ENCODE results near the gene ARHGEF28.

- TF ChIP-seq, protein P1, sequence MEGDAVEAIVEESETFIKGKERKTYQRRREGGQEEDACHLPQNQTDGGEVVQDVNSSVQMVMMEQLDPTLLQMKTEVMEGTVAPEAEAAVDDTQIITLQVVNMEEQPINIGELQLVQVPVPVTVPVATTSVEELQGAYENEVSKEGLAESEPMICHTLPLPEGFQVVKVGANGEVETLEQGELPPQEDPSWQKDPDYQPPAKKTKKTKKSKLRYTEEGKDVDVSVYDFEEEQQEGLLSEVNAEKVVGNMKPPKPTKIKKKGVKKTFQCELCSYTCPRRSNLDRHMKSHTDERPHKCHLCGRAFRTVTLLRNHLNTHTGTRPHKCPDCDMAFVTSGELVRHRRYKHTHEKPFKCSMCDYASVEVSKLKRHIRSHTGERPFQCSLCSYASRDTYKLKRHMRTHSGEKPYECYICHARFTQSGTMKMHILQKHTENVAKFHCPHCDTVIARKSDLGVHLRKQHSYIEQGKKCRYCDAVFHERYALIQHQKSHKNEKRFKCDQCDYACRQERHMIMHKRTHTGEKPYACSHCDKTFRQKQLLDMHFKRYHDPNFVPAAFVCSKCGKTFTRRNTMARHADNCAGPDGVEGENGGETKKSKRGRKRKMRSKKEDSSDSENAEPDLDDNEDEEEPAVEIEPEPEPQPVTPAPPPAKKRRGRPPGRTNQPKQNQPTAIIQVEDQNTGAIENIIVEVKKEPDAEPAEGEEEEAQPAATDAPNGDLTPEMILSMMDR (IDR thresholded peaks at IDR 0.05 in 2 of 3, conservative IDR thresholded peaks at IDR 0.05 in 1 of 3; ENCODE audit: borderline replicate concordance in 1 of 3, insufficient read depth in 1 of 3, low read depth in 2 of 3, low read length in 2 of 3), result no peak
- TF ChIP-seq POLR2AphosphoS5 (IDR thresholded peaks at IDR 0.05; ENCODE audit: low read depth, low read length), result no peak
- TF ChIP-seq, protein P2, sequence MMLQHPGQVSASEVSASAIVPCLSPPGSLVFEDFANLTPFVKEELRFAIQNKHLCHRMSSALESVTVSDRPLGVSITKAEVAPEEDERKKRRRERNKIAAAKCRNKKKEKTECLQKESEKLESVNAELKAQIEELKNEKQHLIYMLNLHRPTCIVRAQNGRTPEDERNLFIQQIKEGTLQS (IDR thresholded peaks at IDR 0.05), result no peak
These were observed 361.9 kb downstream of the ARHGEF28 start for GRCh38 chr5:73987915-73988314.
